Dermis blood vessel endothelial cell (primary cell): ENCODE data around the gene GNB1L. TPM values are rescaled to one million over a fixed set of nuclear protein-coding genes. Genes with fewer than 3 reads are reported as not detected.
A peak's percentile ranks its signal among the peaks of the same experiment; 100 is the strongest.

Experiments
- DNase-seq: peaks from one replicate; pipeline ENCODE4 v3.0.0; 2010
- total RNA-seq: library from RNA; depleted of rRNA; stranded (reverse); fragments of >200 nt; gene quantifications from 2 replicates; pipeline ENCODE4 v1.2.3, GENCODE V29; 2014

Gene GNB1L
- total RNA-seq, 1 donor from 2014 or later: 7.3 TPM

DNA sequence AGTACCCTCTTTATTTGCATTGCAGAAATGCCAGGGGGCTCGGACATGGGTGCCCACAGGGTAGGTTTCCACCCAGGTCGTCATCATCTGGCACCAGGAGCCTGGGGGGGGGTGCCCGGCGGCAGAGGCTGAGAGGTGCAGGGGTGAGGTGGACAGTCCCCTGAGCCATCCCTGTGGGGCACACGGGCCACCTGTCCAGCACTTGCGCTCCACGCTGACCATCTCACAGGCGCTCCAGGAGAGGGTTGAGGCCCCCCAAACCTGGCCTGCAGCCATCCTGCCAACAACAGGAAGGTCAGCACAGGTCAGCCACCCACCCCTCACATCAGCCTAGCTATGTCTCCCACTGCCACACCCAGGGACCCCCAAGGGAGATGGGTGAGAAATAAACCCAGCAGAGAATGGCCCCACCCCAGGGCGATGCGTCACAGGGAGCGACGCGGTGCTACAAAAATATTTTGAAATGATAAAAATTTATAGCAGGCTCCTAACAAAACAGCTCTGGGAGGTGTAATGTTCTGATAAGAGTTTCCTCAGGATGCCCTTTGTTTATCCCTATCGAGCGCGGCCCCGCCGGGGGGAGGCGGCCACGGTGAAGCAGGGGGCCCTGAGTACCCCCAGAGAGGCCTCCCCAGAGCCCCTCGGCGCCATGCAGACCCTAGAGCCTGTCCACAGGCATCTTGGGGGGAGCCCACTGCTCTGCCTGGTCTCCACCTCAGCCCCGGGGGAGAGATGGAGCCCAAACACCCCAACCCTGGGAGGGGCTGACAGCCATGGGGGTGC lies 21.0 kb upstream of the GNB1L start:
- DNase-seq: no peak

- no peak for DNase-seq
These were observed 20.4 kb upstream of the GNB1L start for GRCh38 chr22:19875061-19875530.

DNA sequence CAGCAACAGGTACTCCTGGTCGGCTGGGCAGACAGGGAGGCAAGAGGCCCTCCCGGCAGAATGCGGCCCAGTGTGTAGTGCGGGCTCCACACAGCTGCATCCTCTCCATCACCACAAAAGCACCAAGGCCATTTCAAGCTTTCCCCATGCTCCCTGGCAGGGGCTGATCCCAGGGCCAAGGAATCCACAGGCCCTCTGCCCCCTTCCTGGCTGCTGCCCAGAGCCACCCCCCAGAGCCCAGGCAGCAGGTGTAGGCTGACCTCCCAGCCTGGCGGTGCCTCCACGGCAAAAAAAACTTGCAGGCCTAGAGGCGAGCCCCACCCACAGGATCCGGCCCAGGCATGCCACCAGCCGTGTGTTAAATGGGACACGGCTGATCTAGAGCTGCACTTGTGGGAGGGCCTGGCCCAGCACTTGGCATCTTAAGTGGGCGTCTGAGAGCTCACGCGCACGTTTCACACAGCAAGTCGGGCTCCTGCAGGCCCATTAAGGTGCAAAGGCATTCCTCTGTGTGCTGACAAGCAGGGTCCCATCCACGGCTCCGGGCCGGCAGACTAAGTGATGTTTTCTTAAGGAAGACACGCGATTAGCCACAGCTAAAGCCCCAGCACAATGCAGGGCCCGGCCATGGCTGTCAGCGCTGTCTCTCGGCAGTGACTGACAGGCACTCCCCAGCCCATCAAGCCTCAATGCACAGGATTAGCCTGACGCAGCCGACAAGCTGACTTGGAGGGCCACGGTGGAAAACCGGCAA lies 19.8 kb upstream of the GNB1L start:
- DNase-seq: peak; percentile 64

GRCh38 chr22:19873960-19874306 lies 19.3 kb upstream of the GNB1L start:
- peak; percentile 8 for DNase-seq

DNA sequence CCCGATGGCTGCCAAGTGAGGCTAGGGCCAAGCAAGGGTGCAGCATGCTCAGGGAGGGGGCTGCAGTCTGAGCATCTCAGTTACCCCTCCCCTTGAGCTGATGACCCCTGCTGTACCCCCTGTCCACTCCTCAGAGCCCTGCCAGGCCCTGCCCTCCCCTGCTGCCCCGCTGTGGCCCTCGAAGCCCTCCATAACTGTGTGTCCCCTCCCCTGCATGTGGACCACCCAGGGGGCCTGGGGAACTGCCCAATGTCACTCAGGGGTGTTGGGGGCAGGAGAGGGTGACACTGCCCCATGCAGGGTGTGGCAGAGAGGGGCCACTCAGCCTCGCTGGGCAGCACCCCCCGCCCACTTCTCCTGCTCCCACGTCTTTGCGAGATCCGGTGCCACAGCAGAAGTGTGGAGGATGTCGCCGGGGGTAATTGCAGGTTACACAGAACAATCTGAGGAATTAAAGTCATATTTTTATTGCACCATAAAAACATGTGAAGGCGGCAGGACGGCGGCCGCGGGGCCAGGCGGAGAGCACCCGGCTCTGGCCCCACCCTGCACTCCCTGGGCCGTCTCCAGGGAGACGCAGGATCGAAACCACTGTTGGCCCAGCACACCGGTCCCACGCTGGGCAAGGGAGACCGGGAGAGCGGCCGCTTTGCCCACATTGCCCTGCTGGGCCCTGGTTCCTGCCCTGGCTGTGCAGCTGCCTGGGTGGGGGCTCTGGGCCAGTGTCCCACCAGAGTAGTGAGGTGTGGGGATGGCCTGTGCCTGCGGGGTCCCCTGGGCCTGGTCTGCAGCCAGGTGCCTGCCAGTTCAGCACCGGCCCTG lies 18.7 kb upstream of the GNB1L start:
- peak; percentile 24 for DNase-seq

DNA sequence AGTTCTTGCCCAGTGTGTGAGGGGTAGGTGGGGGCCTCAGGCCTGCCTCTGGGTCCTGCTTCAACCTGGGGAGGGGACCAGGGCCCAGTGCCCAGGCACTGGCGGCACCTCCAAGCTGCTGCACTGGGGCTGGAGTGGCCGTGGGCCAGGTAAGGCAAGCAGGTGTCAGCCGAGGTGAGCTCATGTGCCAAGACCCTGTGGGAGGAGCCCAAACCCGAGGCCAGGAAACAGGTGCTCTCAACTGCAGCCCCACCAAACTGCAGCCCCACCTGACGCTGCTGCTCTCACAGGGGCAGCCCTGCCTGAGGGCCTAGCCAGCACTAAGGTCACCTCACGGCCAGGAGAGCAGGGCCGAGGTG lies 18.1 kb upstream of the GNB1L start:
- no peak for DNase-seq

DNA sequence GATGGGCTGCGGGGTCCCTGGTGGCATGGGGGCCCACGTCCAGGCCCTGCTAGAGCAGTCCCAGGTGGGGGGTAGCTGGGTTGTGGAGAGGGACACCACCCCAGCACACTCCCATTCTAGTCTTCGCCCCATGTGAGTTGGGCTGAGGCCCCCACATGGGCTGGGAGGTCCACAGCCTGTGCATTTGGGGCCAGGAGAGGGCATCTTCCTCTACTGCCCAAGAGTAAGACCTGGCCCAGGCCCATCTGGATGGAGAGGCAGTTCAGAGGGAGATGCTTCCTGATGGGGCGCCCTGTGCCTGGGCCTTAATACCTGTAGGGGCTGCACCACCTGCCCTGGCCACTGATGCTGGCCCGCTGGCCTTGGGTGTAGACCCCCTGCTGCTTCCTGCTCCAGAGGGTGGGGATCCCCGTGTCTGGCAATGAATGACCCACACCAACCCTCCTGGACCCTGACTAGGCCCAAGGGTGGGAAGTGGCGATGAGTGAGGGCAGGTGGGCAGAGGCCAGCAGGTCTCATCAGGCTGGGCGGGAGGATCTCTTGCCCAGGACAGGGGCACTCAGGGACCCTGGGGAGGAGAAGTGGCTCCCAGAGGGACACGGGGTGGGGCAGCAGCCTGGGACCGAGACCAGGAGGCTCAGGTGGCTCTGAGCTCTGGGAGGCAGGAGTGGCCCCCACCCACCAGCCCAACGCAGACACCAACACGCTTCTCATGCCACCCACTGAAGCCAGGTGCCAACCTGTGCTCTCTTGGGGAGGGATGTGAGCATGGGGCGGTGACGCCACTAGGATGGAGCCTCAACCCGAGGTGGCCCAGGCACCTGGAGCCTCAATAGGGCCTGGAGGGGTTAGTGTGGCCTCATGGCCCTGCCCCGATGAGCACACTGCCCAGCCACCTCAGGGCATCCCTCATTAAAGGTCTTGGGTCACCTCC lies 17.4 kb upstream of the GNB1L start:
- no peak for DNase-seq

DNA sequence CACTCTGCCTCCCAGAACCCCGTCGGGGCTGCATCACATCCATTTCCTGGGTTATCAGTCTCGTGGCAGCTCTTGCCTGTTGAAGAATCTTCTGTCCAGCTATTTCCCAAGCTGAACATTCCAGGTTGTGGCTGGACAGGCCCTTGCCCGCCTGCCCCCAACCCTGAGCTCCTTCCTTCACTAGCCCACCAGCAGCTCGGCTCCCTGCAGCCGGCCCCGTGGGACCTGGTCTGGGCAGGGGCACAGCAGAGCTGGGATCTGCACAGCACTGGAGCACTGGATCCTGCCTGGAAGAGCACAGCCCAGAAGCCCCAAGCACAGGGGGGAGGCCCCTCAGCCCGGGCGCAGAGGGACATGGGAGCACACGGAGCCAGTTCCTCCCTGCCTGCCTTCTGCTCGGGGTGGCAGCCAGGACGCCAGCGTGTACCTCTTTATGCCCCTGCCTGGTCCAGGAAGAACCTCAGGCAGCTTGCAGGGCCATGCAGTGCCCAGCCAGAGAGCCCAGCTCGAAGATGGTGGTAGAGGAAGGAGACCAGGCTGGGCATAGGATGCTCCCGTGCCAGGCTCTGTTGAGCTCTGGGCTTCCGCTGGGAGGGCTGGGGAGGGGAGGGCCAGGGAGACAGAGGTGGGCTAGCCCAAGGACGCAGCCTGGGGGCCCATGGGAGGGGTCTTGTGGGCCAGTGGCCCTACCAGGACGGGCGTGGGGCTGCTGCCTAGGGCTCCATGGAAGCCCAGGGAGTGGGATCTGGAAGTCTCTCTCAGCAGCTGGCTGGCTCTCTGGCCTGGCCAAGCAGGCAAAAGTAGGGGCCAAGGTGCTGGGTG lies 16.6 kb upstream of the GNB1L start:
- no peak for DNase-seq

DNA sequence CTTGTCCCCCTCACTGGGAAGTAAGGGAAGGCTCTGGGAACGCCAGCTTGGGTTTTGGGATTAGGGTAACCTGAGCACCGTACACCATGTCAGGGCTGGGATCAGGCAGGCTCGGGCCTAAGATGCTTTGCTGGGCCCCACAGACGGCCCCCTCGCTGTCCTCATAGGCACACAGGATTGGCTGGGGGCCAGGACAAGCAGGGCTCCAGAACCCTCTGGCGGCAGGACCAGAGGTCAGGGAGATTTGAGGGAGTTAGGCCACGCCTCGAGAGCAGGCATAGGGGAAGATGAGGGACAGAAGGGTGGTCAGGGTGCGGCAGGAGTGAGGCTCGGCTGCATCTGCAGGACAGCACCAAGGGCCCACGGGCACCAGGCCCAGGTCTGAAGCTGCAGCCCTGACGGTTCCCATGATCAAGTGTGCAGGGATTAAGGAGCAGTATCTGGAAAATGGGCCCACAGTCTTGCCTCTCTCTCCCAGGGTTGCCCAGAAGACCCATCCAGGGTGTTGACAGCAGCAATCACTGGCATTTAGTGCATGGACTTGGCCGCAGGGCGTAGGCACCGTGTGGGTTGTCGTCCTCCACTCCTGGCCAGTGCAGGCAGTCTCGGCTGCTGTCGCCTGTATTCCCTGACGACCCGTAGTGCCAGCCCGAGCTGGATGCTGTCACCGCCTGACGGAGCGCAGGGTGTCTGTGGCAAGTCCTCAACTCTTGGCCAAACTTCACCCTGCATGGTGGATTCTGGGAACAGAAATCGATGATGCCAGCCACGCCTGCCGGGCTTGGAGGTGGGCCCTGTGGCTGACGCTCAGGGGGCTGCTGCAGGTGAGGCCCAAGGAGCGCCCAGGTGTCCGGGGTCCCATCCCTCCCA lies 15.7 kb upstream of the GNB1L start:
- no peak for DNase-seq

- no peak for DNase-seq
These were observed 15.0 kb upstream of the GNB1L start for GRCh38 chr22:19869497-19870152.

DNA sequence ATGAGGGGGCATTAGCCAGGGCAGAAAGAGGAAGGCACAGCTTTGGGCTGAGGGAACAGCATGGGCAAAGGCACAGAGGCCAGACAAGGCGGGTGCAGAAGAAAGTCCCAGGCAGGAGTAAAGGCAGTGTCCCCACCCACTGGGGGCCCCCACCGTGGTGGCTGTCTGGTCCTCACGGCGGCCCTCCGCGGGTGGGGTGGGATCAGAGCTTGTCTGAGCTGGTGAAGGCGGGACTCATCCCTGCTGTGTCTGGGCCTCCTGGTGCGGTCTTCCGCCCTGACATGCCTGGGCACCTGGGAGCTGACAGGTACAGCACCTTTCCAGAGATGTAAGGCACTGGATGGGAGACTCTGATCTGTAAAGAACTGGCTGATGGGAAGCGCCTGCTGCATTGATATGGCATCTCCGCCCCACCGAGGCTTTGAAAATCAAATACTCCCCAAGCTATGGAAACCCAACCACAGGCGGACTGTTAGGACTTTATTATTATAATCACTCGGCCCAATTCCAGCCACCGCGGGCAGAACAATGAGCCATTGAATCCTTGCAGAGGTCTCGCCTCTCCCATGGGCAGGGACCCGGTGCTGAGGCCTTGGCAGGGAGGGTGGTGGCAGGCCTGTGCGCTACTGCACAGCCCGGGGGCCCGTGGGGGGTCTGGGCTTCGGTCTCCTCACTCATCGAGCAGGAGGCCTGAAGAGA lies 14.2 kb upstream of the GNB1L start:
- DNase-seq: no peak

- no peak for DNase-seq
These were observed 13.7 kb upstream of the GNB1L start for GRCh38 chr22:19868333-19868732.

DNA sequence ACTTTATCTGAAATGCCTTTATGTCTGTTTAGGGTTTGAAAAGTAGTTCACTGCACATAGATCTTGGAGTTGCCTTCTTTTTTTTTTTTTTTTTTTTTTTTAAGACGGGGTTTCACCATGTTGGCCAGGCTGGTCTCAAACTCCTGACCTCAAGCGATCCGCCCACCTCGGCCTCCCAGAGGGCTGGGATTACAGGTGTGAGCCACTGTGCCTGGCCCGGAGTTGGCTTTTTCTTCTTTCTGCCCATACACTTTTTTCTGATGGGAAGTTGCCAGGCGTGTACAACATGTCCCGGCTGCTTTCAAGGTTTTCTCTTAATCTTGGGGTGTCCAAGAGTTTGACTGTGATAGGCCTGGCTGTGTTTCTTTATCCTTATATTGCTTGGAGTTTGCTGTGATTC lies 12.9 kb upstream of the GNB1L start:
- no peak for DNase-seq

DNA sequence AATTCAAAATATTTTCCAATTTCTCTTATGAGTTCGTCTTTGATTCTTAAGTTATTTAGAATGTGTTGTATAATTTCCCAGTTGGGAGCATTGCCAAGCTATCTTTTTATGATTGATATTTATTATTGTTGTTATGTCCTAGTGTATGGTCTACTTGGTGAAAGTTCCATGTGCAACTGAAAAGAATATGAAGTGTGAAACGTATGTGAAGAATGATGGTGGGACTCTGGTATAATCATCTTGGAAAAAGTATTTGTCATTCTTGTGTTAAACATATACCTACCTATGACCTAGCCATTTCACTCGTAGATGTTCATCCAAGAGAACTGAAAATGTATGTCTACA lies 12.0 kb upstream of the GNB1L start:
- no peak for DNase-seq

- DNase-seq: no peak
These were observed 10.6 kb upstream of the GNB1L start for GRCh38 chr22:19865141-19865829.

DNA sequence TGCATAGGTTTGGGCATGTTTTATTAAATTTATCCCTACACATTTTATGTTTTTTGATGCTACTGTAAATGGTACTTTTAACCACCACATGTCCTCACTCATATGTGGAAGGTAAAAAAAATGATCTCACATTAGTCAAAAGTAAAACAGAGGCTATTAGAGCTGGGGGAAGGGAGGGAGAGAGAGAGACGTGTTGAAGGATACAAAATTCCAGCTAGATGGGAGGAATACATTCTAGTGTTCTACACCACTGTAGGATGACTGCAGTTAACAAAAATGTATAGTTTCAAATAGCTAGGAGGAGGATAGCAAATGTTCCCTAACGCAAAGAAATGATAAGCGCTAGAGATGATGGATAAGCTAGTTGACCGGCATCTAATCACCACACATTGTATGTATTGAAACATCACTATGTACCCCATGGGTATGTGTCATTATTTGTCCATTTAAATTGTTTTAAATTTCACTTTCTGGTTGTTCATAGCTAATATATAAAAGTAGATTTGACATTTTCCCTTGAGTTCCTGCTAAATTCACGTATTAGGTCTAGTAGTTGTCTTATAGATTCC lies 9.9 kb upstream of the GNB1L start:
- no peak for DNase-seq

DNA sequence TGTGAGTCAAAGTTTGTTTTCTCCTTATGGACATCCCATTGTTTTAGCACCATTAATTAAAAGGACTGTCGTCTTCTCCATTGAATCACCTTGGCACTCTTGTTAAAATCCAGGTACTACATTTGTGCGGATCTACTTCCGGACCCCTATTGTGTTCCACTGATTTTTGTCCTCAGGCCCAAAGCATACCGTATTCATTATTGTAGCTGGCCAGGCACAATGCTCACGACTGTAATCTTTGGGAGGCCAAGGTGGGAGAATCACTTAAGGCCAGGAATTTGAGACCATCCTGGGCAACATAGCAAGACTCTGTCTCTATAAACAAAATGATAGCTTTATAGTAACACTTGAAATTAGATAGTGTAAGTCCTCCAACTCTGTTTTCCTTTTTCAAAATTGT lies 8.9 kb upstream of the GNB1L start:
- no peak for DNase-seq

GRCh38 chr22:19862619-19863246 lies 8.1 kb upstream of the GNB1L start:
- no peak for DNase-seq
